Measurements from ENCODE around the gene TXN2.

Gene TXN2

GRCh38 chr22:36486619-36487384, 5.4 kb upstream of the TXN2 start:
- no peak for DNase-seq (ENCODE audit: low spot score)

DNA sequence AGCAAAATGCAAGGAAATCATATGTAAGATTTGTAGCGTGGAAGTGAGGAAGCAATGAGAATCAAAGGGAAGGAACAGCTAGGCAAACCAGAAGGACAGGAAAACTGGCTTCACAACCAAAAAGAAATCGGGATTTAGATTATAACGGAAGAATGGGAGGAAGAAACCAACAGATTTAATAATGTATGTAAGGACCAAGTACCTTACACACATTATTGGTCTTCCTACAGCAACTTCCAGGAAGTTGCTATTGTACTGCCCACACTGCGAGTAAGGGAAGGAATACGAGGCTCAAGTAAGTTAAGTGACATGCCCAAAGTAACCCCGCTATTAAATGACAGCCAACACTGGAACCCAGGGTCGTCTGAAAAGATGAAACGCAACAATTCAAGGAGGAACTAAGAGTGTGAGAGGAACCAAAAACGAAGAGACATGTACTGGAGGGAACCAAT, 473 bp downstream of the TXN2 start:
- no peak for DNase-seq (ENCODE audit: low spot score)

GRCh38 chr22:36478966-36479365, 2.5 kb downstream of the TXN2 start:
- no peak for DNase-seq (ENCODE audit: low spot score)

- no peak for DNase-seq (ENCODE audit: low spot score)
Observed at GRCh38 chr22:36475341-36475740, 6.1 kb downstream of the TXN2 start.

DNA sequence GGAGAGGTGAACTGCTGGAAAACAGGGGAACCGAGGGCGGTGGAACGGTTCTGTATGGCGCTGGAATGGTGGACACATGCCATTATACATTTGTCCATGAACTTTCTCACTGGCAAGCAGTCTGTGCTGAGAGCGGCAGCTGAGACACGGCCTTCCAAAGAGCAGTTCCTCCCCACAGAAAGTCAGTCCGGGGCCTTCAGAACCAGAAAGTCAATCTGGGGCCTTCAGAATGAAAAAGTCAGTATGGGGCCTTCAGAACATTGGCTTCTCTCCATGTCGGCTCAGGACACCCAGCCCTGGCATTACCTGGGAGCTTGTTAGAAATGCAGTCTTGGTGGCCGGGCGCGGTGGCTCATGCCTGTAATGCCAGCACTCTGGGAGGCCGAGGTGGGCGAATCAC, 8.8 kb downstream of the TXN2 start:
- DNase-seq (ENCODE audit: low spot score): no peak

GRCh38 chr22:36471341-36471821, 10.1 kb downstream of the TXN2 start:
- DNase-seq (ENCODE audit: low spot score): no peak

GRCh38 chr22:36470994-36471331, 10.5 kb downstream of the TXN2 start:
- DNase-seq (ENCODE audit: low spot score): no peak

GRCh38 chr22:36470162-36470993, 11.1 kb downstream of the TXN2 start:
- DNase-seq (ENCODE audit: low spot score): peak; percentile 77

DNA sequence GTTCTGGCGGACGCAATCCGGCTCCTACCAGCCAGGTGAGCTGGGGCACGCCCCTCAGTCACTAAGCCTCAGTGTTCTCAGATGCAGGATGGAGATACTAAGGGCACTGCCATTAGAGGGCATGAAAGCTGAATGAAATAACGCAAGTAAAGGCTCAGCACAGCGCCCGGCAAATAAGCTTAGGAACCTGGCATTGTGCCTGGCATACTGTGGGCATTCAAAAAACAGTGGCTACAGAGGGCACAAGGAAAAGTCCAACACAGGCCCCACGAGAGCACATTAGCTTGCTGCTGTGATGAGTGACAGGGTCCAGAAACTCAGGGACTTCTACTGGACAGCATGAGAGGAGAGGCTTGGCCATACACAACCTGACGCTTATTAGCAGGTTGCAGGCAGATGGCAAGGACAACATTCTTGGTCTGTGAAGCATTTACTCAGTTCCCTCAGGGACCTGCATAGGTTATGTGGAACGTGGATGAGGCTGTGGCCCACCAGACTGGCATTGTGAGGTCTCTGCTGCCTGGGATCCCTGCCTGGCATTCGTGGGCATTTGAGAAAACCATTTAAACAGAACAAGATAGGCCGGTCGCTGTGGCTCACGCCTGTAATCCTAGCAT, 12.2 kb downstream of the TXN2 start:
- DNase-seq (ENCODE audit: low spot score): no peak

- DNase-seq (ENCODE audit: low spot score): peak; percentile 96
Observed at GRCh38 chr22:36467946-36468345, 13.5 kb downstream of the TXN2 start.

- DNase-seq (ENCODE audit: low spot score): peak; percentile 91
Observed at GRCh38 chr22:36467042-36467810, 14.2 kb downstream of the TXN2 start.

GRCh38 chr22:36466258-36466657, 15.2 kb downstream of the TXN2 start:
- no peak for DNase-seq (ENCODE audit: low spot score)

DNA sequence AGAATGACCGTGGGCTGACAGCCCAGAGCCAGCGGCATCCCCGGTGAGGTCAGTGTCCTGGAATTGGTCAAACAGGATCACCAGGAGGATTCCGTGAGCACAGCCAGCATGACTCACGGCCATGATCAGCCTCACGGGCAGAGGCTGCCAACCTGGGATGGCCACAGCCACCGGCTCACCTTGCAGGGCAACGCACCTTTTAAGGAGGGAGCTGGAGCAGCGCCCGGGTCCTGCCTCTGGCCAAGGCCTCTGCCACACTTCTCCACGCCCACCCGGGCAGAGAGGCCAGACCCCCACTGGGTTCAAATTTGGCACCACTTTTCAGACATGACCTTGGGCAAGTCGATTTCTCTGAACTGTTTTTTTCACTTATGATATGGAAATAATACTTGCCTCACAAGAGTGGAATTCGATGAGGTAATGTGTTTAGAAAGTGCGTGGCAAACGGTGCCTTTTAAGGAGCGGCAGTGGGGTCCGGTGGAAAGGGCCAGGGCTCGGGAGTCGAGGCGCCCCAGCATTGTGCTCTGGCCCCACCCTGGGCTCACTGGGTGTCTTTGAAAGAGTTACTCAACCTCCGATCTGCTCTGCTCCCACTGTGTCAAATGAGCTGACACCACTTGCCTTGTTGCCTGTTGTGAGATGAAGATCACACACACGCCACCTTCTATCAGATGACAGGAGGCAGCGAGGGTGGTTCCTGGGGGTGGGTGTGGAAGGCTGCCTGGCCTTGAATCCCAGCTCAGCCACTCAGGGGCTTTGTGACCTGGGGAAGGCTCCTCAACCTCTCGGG, 16.0 kb downstream of the TXN2 start:
- peak; percentile 85 for DNase-seq (ENCODE audit: low spot score)

DNA sequence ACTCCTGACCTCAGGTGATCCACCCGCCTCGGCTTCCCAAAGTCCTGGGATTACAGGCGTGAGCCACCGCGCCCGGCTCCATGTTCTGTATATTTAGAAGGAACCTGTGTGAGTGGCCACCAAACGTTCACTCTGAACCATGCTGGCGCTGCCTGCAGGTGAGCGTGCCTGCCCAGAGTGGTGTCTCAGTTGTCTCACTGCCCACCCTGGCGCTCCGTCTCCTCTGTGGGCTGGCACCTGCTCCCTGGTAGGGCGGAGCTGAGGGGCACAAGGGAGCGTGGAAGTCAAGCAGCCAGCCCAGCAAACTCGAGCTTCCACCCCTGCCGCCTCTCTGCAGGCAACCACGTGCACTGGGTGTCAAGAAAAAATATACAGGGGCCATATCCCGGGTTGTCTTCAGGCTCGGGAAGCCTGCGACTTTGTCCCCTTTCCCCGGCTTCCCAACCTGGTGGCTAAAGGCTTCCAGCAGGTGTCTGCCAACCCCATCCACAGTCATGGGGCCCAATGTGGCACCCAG, 16.7 kb downstream of the TXN2 start:
- no peak for DNase-seq (ENCODE audit: low spot score)

- DNase-seq (ENCODE audit: low spot score): no peak
Observed at GRCh38 chr22:36463783-36464184, 17.7 kb downstream of the TXN2 start.

DNA sequence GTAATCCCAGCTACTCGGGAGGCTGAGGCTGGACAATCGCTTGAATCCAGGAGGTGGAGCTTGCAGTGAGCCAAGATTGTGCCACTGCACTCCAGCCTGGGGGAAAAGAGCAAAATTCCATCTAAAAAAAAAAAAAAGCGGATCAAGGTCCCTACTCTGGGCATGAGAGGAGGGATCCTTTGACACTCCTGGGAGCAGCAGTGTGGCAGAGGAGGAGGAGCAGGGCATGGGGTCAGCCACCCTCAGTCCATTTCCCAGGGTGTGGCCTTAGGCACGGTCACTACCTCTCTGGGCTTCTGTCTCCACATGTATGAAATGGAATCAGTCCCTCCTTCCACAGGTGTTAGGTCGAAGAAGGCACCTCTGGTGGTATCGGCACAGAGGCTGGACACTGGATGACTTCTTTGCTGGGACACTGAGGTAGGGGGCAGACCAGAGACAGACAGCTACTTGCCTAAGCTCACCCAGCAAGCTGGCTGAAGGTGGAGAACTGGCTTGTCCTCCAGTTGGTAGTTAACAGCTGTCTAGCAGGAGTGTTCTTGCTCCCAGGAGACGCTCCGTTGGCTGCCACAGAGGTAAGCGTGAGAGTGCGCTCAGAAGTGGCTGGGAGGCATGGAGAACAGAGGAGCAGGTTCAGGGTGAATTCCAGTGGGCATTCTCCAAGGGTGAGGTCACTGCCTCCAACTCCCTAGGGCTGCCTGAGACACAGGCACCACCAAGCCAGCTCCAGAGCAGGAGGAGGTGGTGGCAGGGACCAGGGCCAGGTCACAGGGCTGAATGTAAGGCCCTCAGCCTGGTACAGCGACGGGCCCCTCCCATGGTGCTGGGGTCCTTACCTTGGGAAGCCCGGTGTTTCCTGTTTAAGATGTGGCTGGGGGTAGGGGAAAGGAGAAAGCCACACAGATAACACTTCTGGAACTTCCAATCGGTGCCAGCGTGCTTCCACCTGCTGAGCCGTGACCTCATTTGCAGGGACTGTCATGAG, 19.5 kb downstream of the TXN2 start:
- DNase-seq (ENCODE audit: low spot score): peak; percentile 89

GRCh38 chr22:36460202-36460601, 21.2 kb downstream of the TXN2 start:
- no peak for DNase-seq (ENCODE audit: low spot score)

DNA sequence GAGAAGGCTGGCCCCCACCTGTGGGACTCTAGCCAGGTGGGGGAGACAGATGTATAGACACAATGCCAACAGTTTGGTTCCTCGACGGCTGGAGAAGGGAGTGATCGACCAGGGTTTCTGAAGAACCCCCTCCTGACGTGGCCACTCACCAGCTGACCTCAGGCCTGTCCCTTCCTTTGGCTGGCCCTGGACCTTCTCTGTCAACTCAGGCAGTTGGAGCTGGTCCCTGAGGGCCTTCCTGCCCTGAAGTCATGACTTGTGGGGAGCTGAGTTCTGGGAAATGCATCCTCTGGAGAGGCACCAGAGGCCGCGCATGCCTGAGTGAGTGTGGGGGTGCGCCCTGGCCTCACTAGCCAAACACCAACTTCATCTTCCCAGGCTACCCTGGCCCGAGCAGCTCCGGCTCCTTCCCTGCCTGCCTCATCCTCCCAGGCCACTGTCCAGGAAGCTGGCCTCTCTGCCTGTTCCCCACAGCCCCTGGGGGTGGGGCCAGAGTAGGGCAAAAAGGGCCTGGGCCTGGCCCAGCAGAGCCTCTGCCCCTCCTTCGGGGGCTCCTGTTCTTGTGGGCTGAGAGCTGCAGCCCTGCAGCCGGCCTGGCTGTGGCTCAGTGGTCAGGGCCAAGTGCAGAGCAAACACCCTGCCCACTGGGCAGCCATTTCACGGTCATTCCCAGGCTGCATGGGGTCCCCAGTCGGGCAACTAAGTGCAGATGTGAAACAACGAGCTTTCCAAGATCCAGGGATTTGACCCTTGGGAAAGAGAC, 23.6 kb downstream of the TXN2 start:
- peak; percentile 91 for DNase-seq (ENCODE audit: low spot score)

GRCh38 chr22:36456464-36456845, 25.0 kb downstream of the TXN2 start:
- DNase-seq (ENCODE audit: low spot score): no peak

Measured in hepatic stellate cell (primary cell).